ENCODE data around the gene HSD17B3. TPM values are rescaled to one million over a fixed set of nuclear protein-coding genes. Genes with fewer than 3 reads are reported as not detected.

HSD17B3 gene
- total and polyA plus RNA-seq, 7 donors = 0.66 to 1.4 (median 1.0) TPM; not detected in 4

DNA sequence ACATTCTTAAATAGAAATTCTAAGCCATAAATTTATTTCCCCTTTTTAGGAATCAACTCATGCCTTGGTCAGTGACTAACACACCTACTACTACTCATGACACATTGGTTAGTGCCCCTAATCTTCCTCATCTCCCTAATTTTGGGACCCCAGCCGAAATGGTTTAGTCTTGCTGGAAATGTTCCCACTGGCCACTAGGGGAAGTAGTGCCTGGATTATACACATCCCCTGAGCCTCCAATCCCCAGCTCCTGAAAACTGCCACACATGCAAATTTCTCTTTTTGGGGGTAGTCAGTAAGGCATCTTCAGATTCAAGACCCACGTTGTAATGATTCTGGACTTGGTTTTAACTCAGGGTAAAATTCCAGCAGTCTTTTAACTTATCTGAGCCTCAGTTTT is 79.8 kb downstream of the HSD17B3 start:
- 52 to 54% methylated on average over 2 of the region's 2 CpGs for WGBS, 2 donors

DNA sequence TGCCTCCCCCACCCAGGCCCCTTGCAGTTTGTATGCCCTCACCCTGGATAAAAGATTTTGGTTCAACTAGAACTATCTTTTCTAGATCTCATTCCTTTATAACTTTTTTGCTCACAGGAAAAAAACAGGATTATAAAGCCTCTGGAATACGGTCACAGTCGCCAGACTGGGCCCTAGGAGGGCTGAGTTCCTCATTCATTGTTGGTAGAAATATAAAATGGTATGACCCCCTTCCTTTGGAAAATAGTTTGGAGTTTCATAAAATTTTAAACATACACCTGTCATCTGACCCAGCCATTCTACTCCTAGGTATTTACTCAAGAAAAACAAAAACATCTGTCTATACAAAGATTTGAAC is 82.1 kb downstream of the HSD17B3 start:
- intact Hi-C loops (cut with DNase I) = loop anchor here (2.0 to 5.0 kb wide), 6 partner anchors 171 to 955 kb away; partner anchors contain the start of gene FANCC
- Histone ChIP-seq H3K4me3 (peak overlapping the region in 1 of 4 donors; percentile 18), H3K27me3 (peaks cover 0 to 6% (median 0%) of the 10 kb centered on the region in 3 donors), H3K36me3 (no peaks in the 10 kb centered on the region), H3K4me1 (peaks cover 0 to 20% (median 17%) of the 10 kb centered on the region in 4 donors), H3K9me3 (no peaks in the 10 kb centered on the region), H3K27ac (no peak overlapping the region)
- no peak for DNase-seq
- TF ChIP-seq, protein P1, sequence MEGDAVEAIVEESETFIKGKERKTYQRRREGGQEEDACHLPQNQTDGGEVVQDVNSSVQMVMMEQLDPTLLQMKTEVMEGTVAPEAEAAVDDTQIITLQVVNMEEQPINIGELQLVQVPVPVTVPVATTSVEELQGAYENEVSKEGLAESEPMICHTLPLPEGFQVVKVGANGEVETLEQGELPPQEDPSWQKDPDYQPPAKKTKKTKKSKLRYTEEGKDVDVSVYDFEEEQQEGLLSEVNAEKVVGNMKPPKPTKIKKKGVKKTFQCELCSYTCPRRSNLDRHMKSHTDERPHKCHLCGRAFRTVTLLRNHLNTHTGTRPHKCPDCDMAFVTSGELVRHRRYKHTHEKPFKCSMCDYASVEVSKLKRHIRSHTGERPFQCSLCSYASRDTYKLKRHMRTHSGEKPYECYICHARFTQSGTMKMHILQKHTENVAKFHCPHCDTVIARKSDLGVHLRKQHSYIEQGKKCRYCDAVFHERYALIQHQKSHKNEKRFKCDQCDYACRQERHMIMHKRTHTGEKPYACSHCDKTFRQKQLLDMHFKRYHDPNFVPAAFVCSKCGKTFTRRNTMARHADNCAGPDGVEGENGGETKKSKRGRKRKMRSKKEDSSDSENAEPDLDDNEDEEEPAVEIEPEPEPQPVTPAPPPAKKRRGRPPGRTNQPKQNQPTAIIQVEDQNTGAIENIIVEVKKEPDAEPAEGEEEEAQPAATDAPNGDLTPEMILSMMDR (IDR thresholded peaks at IDR 0.05) = peak in 1 of 4 experiments; percentile 28
- TF ChIP-seq EP300 (IDR thresholded peaks at IDR 0.05) = no peak
- WGBS, 2 donors = 88% methylated on average over 2 of the region's 2 CpGs

More for the DNA sequence above, 79.8 kb downstream of the HSD17B3 start:
- intact Hi-C loops (cut with DNase I) = no loop called here
- Histone ChIP-seq H3K4me1 (peaks cover 0 to 14% (median 11%) of the 10 kb centered on the region in 4 donors), H3K27ac (no peak overlapping the region), H3K9me3 (no peaks in the 10 kb centered on the region), H3K36me3 (no peaks in the 10 kb centered on the region), H3K4me3 (no peak overlapping the region), H3K27me3 (no peaks in the 10 kb centered on the region)
- TF ChIP-seq, protein P1 (IDR thresholded peaks at IDR 0.05) = peak in 2 of 4 experiments; percentile 13 to 27
- TF ChIP-seq POLR2A (IDR thresholded peaks at IDR 0.05) (no peak), EP300 (IDR thresholded peaks at IDR 0.05) (no peak)
- DNase-seq = peak; percentile 6

DNA sequence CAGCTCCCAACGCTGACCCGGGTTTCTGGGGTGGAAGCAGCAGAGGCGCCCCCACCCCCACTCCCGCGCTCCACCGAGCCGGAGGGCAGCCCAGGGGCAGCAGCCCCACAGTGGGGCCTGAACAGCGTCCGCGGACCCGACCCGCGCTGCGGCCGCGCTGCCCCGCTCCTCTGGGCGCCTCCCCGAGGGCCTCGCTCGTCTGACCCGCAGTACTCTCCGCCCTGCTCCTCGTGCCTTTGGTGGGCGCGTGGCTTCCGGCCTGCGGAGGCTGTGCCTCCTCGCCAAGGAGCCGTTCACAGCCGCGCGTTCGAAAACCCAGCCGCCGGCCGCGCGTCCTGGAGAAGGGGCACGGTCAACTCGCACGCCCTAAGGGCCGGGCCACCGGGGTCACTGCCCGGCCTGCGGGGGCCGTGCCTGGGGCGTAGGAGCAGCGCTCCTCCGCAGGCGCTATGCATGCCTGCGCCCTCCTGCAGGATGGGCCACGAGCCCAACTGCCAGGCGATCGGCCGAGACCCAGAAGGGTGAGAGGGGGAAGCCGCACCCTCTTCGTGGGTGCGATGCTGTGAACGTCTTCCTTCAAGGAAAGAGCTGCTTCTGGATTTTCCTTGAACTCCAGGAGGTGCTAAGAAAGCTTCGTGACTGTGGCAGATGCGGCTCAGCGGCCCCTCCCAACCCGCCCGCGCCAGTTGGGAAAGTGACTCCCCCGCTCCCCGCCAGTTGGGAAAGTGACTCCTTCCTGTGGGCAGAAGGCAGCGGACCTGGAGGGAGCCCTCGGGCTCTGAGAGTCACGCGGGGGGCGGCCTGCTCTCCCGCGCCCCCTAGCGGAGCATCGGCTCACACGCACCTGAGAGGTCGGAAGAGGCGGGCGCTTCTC is 82.7 kb downstream of the HSD17B3 start:
- H3K36me3 ChIP-seq = no peaks in the 10 kb centered on the region
- peak overlapping the region in 1 of 4 donors; percentile 18 for H3K4me3 ChIP-seq
- TF ChIP-seq EP300 (IDR thresholded peaks at IDR 0.05) (no peak), POLR2AphosphoS5 (IDR thresholded peaks at IDR 0.05) (no peak), POLR2A (IDR thresholded peaks at IDR 0.05) (no peak)
- TF ChIP-seq, protein P1 (IDR thresholded peaks at IDR 0.05) = peak in 1 of 4 experiments; percentile 47
- H3K27ac ChIP-seq = no peak overlapping the region
- intact Hi-C loops (cut with DNase I) = loop anchor here (2.0 to 5.0 kb wide), 6 partner anchors 170 to 954 kb away; partner anchors contain the start of gene FANCC
- H3K9me3 ChIP-seq = no peaks in the 10 kb centered on the region
- WGBS, 2 donors = 43 to 54% methylated on average over 81 of the region's 81 CpGs
- DNase-seq = peak; percentile 63
- H3K4me1 ChIP-seq = peaks cover 0 to 20% (median 17%) of the 10 kb centered on the region in 4 donors
- H3K27me3 ChIP-seq = peaks cover 0 to 6% (median 0%) of the 10 kb centered on the region in 3 donors

DNA sequence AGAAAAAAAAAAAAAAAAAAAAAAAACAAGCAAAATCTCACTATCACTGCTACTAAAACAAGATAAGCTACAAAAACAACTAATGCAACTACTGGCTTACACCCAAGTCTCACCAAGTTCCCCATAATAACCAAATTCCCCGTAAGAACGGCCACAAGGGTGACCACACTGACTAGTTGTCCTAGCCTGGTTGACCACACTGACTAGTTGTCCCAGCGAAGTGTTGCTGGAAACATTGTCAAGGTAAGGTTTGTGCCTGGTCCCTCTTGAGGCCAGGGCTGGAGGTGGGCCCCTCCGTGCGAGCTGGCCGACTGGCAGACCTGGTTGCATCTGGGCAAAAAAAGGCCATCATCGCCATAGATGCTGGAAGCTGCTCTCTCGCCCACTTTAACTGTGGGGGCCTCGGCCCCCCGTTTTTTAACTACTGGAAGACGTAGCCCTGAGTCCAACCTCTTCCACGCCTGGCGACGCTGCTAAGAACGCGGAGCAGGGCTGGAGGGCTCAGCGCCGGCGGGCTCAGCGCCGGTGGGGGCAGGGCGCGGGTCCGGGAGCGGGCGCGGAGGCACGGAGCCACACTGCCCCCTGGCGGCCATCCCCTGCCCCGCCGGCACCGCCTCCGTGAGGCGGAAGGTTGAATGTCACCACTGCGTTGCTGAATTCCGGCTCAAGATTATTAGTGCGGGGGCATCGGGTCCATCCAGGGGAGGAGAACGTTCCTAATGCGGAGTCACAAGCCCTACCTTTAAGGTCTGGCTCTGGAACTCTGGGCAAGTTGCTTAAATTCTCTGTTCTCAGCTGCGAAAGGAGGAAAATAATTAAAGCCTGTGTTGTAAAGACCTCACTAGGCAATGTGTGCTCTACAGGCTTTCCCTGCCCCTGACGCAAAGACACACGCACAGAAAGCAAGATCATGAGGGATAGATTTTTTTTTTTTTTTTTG is 84.0 kb downstream of the HSD17B3 start:
- DNase-seq = peak; percentile 79
- Histone ChIP-seq H3K4me1 (peaks cover 0 to 20% (median 17%) of the 10 kb centered on the region in 4 donors), H3K27me3 (peaks cover 0 to 6% (median 0%) of the 10 kb centered on the region in 3 donors), H3K27ac (peak overlapping the region in 3 of 4 donors; percentile 57 to 73 (median 72)), H3K9me3 (no peaks in the 10 kb centered on the region), H3K4me3 (peak overlapping the region; percentile 4 to 46 (median 34)), H3K36me3 (no peaks in the 10 kb centered on the region)
- TF ChIP-seq POLR2AphosphoS5 (IDR thresholded peaks at IDR 0.05) (peak in 1 of 4 donors; percentile 2), EP300 (IDR thresholded peaks at IDR 0.05) (no peak), POLR2A (IDR thresholded peaks at IDR 0.05) (no peak)
- TF ChIP-seq, protein P1 (IDR thresholded peaks at IDR 0.05) = peak; percentile 79 to 100 (median 94)
- WGBS, 2 donors = 1 to 2% methylated on average over 43 of the region's 43 CpGs
- intact Hi-C loops (cut with DNase I) = loop anchor here (2.0 to 5.0 kb wide), 6 partner anchors 169 to 953 kb away; partner anchors contain the start of gene FANCC

Measured in sigmoid colon (tissue), 7 donors.